OCI-LY7 (cell line): ENCODE measurements around the gene MGA. TPM values are rescaled to one million over a fixed set of nuclear protein-coding genes. Genes with fewer than 3 reads are reported as not detected.
A peak's percentile ranks its signal among the peaks of the same experiment; 100 is the strongest.

Experiments used
- BruUV-seq: library from RNA; stranded (reverse); fragments of 400-500 nt; replicated peaks from 2 replicates; lab custom pipeline; 2021; lab: Mats Ljungman, UMichigan
- CTCF ChIA-PET: fragments of 300-600 bp; sonication (Branson Sonifier 250); formaldehyde crosslinking; loops from one replicate; lab custom pipeline; 2022; ENCODE audit warnings: antibody characterized with exemption; ENCODE audit not compliant: unreplicated experiment; lab: Charles Lee
- POLR2A ChIA-PET: fragments of 300-600 bp; sonication (Branson Sonifier 250); formaldehyde crosslinking; loops from one replicate; lab custom pipeline; 2022; ENCODE audit warnings: antibody characterized with exemption; lab: Charles Lee
- DNase-seq: peaks from one replicate; pipeline ENCODE4 v3.0.0-alpha.2; 2015; ENCODE audit warnings: low spot score
- H2AFZ ChIP-seq: fragments of 200-600 bp; sonication (generic), shearing (Covaris generic); 2 replicates; pipeline ENCODE4 v1.6.1; 2014; ENCODE audit warnings: mild to moderate bottlenecking, antibody characterized with exemption, low read length, moderate library complexity
- H3K27ac ChIP-seq: fragments of 200-600 bp; sonication (generic); 2 replicates; pipeline ENCODE4 v1.5.1; 2014; ENCODE audit warnings: mixed run types, low read depth, mild to moderate bottlenecking, moderate library complexity, low read length, inconsistent platforms; ENCODE audit not compliant: poor library complexity, severe bottlenecking
- H3K36me3 ChIP-seq: fragments of 200-600 bp; sonication (generic); 2 replicates; pipeline ENCODE4 v1.6.1; 2014; ENCODE audit warnings: mild to moderate bottlenecking, antibody characterized with exemption, low read length, moderate library complexity, mixed read lengths; ENCODE audit not compliant: insufficient read depth
- H3K4me1 ChIP-seq: fragments of 200-600 bp; sonication (generic); 2 replicates; pipeline ENCODE4 v1.5.1; 2014; ENCODE audit warnings: mild to moderate bottlenecking, low read length; ENCODE audit not compliant: insufficient read depth, poor library complexity, severe bottlenecking
- H3K4me2 ChIP-seq: fragments of 200-600 bp; sonication (generic); 2 replicates; pipeline ENCODE4 v1.6.1; 2014; ENCODE audit warnings: mild to moderate bottlenecking, low read length
- H3K4me3 ChIP-seq: fragments of 200-600 bp; sonication (generic); 2 replicates; pipeline ENCODE4 v1.5.1; 2014; ENCODE audit warnings: mild to moderate bottlenecking, low read depth, low read length; ENCODE audit not compliant: poor library complexity, severe bottlenecking
- H3K79me2 ChIP-seq: fragments of 200-600 bp; sonication (generic); 2 replicates; pipeline ENCODE4 v1.6.1; 2016; ENCODE audit warnings: low read depth, mild to moderate bottlenecking, low read length, moderate library complexity, mixed read lengths; ENCODE audit not compliant: insufficient read depth
- H3K9me2 ChIP-seq: fragments of 200-600 bp; sonication (generic); 2 replicates; pipeline ENCODE4 v1.6.1; 2016; ENCODE audit warnings: mild to moderate bottlenecking, low read length, mixed read lengths; ENCODE audit not compliant: insufficient read depth
- H3K9me3 ChIP-seq: fragments of 200-600 bp; sonication (generic); 2 replicates; pipeline ENCODE4 v1.6.1; 2014; ENCODE audit warnings: mild to moderate bottlenecking, mixed run types, low read length, mixed read lengths
- H4K20me1 ChIP-seq: fragments of 200-600 bp; sonication (generic); 2 replicates; pipeline ENCODE4 v1.6.1; 2014; ENCODE audit warnings: mild to moderate bottlenecking, antibody characterized with exemption, low read length, moderate library complexity, mixed read lengths; ENCODE audit not compliant: insufficient read depth
- EZH2phosphoT487 ChIP-seq: fragments of 200-600 bp; sonication (generic); IDR thresholded peaks from 2 replicates; pipeline ENCODE4 v1.6.1; 2018; ENCODE audit warnings: low read depth, borderline replicate concordance, mild to moderate bottlenecking, mixed run types, antibody characterized with exemption, low read length, moderate library complexity, mixed read lengths
- intact Hi-C: fragments of 100-400 bp; cut with micrococcal nuclease; formaldehyde crosslinking; loops from one replicate; pipeline ENCODE4 v1.10.0; 2022; ENCODE audit not compliant: unreplicated experiment
- total RNA-seq, 2 experiments: library from RNA; depleted of rRNA in 1 of 2; stranded (reverse); fragments of >200 nt in 1 of 2; shearing (Covaris generic) in 1 of 2; gene quantifications; 2 replicates each; pipeline ENCODE4 v1.2.3, GENCODE V29; 2014 to 2022
- TF ChIP-seq, protein P1 (sequence below): fragments of 200-600 bp; sonication (generic); conservative IDR thresholded peaks from 2 replicates; pipeline ENCODE4 v1.5.1; 2014; ENCODE audit warnings: mild to moderate bottlenecking, antibody characterized with exemption, low read length, moderate library complexity, mixed read lengths

Gene MGA
- total RNA-seq, 2 experiments from 2014 or later, result 48.8 to 59.1 TPM

DNA sequence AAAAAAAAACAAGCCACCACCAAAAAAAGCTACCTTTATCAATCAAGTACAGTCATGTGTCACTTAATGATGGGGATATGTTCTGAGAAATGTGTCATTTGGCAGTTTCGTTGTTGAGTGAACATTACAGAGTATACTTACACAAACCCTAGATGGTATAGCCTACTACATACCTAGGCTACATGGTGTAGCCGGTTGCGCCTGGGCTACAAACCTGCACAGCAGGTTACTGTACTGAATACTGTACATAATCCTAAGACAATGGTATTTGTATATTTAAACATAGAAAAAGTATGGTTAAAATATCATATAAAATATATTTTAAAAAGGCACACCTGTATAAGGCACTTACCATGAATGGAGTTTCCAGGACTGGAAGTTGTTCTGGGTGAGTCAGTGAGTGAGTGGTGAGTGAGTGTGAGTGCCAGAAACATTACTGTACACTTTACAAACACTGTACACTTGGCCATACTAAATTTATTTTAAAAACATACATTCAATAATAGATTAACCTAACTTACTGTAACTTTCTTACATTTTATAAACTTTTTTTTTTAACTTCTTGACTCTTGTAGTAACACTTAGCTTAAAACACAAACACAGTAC is 141.7 kb downstream of the MGA start:
- ChIA-PET CTCF (no interaction called here), POLR2A (interaction anchor here (0.6 to 1.1 kb wide), 4 partner anchors 15 to 33 kb away, joined by 3 to 5 read pairs (median 3); no protein-coding TSS in a partner anchor)
- Histone ChIP-seq H2AFZ (no peak overlapping the region), H3K9me2 (no peaks in the 10 kb centered on the region), H3K9me3 (peaks cover 16% of the 10 kb centered on the region), H3K4me1 (peaks cover 5% of the 10 kb centered on the region), H3K27ac (no peak overlapping the region), H3K79me2 (no peaks in the 10 kb centered on the region), H4K20me1 (no peaks in the 10 kb centered on the region), H3K4me3 (no peak overlapping the region), H3K36me3 (peaks cover 19% of the 10 kb centered on the region), H3K4me2 (no peak overlapping the region)
- TF ChIP-seq, protein P1, sequence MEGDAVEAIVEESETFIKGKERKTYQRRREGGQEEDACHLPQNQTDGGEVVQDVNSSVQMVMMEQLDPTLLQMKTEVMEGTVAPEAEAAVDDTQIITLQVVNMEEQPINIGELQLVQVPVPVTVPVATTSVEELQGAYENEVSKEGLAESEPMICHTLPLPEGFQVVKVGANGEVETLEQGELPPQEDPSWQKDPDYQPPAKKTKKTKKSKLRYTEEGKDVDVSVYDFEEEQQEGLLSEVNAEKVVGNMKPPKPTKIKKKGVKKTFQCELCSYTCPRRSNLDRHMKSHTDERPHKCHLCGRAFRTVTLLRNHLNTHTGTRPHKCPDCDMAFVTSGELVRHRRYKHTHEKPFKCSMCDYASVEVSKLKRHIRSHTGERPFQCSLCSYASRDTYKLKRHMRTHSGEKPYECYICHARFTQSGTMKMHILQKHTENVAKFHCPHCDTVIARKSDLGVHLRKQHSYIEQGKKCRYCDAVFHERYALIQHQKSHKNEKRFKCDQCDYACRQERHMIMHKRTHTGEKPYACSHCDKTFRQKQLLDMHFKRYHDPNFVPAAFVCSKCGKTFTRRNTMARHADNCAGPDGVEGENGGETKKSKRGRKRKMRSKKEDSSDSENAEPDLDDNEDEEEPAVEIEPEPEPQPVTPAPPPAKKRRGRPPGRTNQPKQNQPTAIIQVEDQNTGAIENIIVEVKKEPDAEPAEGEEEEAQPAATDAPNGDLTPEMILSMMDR, result no peak
- no peak for TF ChIP-seq EZH2phosphoT487
- intact Hi-C loops, result no loop called here
- peak; percentile 81 for DNase-seq
- BruUV-seq, result no TSS peak

- TF ChIP-seq, protein P1, result no peak
- TF ChIP-seq EZH2phosphoT487, result no peak
- H4K20me1 ChIP-seq, result no peaks in the 10 kb centered on the region
- no peak overlapping the region for H2AFZ ChIP-seq
- H3K4me1 ChIP-seq, result peaks cover 2% of the 10 kb centered on the region
- no peak overlapping the region for H3K27ac ChIP-seq
- ChIA-PET POLR2A (no interaction called here), CTCF (no interaction called here)
- no peak for DNase-seq
- intact Hi-C loops, result no loop called here
- peaks cover 19% of the 10 kb centered on the region for H3K36me3 ChIP-seq
- no peaks in the 10 kb centered on the region for H3K79me2 ChIP-seq
- peaks cover 16% of the 10 kb centered on the region for H3K9me3 ChIP-seq
- no peaks in the 10 kb centered on the region for H3K9me2 ChIP-seq
- H3K4me3 ChIP-seq, result no peak overlapping the region
- BruUV-seq, result no TSS peak
- no peak overlapping the region for H3K4me2 ChIP-seq
These were observed 144.2 kb downstream of the MGA start for GRCh38 chr15:41804361-41804760.

GRCh38 chr15:41804916-41805666 is 144.9 kb downstream of the MGA start:
- no peak overlapping the region for H2AFZ ChIP-seq
- no TSS peak for BruUV-seq
- POLR2A ChIA-PET, result no interaction called here
- H3K36me3 ChIP-seq, result peaks cover 18% of the 10 kb centered on the region
- H3K79me2 ChIP-seq, result no peaks in the 10 kb centered on the region
- H3K4me3 ChIP-seq, result no peak overlapping the region
- intact Hi-C loops, result no loop called here
- TF ChIP-seq EZH2phosphoT487, result no peak
- TF ChIP-seq, protein P1, result no peak
- H3K9me3 ChIP-seq, result peaks cover 16% of the 10 kb centered on the region
- peaks cover 8% of the 10 kb centered on the region for H3K4me1 ChIP-seq
- no peaks in the 10 kb centered on the region for H3K9me2 ChIP-seq
- DNase-seq, result no peak
- CTCF ChIA-PET, result no interaction called here
- no peak overlapping the region for H3K4me2 ChIP-seq
- H3K27ac ChIP-seq, result no peak overlapping the region
- no peaks in the 10 kb centered on the region for H4K20me1 ChIP-seq
